Activated CD8-positive, alpha-beta T cell treated with anti-CD3 and anti-CD28 coated beads for 36 hours (primary cell): ENCODE results near the gene IFI30. TPM values are rescaled to one million over a fixed set of nuclear protein-coding genes. Genes with fewer than 3 reads are reported as not detected.

ENCODE experiments used
- ATAC-seq: fragments of 200-7000 bp; cut with Tn5 transposase; one replicate; pipeline ENCODE4 v1.10.0; 2021; ENCODE audit warnings: mild to moderate bottlenecking, moderate library complexity
- CTCF ChIA-PET: fragments of 350-600 bp; sonication (Branson Sonifier 250); formaldehyde crosslinking; loops from one replicate; lab custom pipeline; 2021; ENCODE audit warnings: antibody characterized with exemption; lab: Charles Lee
- POLR2A ChIA-PET: fragments of 350-600 bp; sonication (Branson Sonifier 250); formaldehyde crosslinking; loops from one replicate; lab custom pipeline; 2021; ENCODE audit warnings: antibody characterized with exemption; lab: Charles Lee
- DNase-seq: peaks from one replicate; pipeline ENCODE4 v3.0.0-alpha.2; 2020
- H3K27ac Mint-ChIP-seq: one replicate; pipeline ENCODE4 v1.8.0; 2021; ENCODE audit warnings: mild to moderate bottlenecking, mixed read lengths
- H3K27me3 Mint-ChIP-seq: one replicate; pipeline ENCODE4 v1.8.0; 2021; ENCODE audit warnings: mixed read lengths
- H3K36me3 Mint-ChIP-seq: one replicate; pipeline ENCODE4 v1.8.0; 2021; ENCODE audit warnings: low read depth, mixed read lengths
- H3K4me1 Mint-ChIP-seq: one replicate; pipeline ENCODE4 v1.8.0; 2021; ENCODE audit warnings: low read depth, mixed read lengths
- H3K4me3 Mint-ChIP-seq: one replicate; pipeline ENCODE4 v1.8.0; 2021; ENCODE audit warnings: mild to moderate bottlenecking, moderate library complexity, mixed read lengths
- H3K9me3 Mint-ChIP-seq: one replicate; pipeline ENCODE4 v1.8.0; 2021; ENCODE audit warnings: mixed read lengths
- CTCF ChIP-seq: fragments of 200-600 bp; IDR thresholded peaks from one replicate; pipeline ENCODE4 v1.8.0; 2022; ENCODE audit warnings: antibody characterized with exemption, mild to moderate bottlenecking
- intact Hi-C: fragments of 100-400 bp; cut with micrococcal nuclease; formaldehyde crosslinking; loops from one replicate; pipeline ENCODE4 v1.10.0; 2022
- total RNA-seq, 2 experiments: library from RNA; stranded (reverse); gene quantifications; one replicate each; pipeline ENCODE4 v1.2.3, GENCODE V29; 2021

Gene IFI30
- total RNA-seq, 2 experiments from 2014 or later: 21.9 to 22.9 TPM

DNA sequence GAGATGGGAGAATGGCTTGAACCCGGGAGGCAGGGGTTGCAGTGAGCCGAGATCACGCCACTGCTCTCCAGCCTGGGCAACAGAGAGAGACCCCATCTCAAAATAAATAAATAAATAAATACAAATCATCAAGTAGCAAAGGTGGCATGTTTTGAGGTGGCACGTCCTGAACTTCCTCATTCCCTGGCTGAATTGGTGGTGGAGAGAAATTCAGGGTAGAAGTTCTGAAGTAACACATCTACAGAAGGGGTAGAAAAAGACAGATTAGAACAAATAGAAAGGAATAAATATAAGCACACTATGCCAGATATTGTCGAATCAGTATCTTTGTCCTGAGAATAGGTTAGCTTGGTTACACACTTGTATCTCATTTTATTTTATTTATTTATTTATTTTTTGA lies 6.3 kb downstream of the IFI30 start:
- DNase-seq: no peak
- H3K27ac Mint-ChIP-seq: no peak overlapping the region
- peaks cover 4% of the 10 kb centered on the region for H3K36me3 Mint-ChIP-seq
- no peak overlapping the region for H3K4me3 Mint-ChIP-seq
- ATAC-seq: no peak
- H3K9me3 Mint-ChIP-seq: no peaks in the 10 kb centered on the region
- intact Hi-C loops: no loop called here
- CTCF ChIA-PET: interaction anchor here (2.6 kb wide), 1 partner anchor 209 kb away, joined by 6 read pairs; no protein-coding TSS in a partner anchor
- POLR2A ChIA-PET: no interaction called here
- H3K4me1 Mint-ChIP-seq: no peaks in the 10 kb centered on the region
- H3K27me3 Mint-ChIP-seq: no peaks in the 10 kb centered on the region
- no peak for TF ChIP-seq CTCF

DNA sequence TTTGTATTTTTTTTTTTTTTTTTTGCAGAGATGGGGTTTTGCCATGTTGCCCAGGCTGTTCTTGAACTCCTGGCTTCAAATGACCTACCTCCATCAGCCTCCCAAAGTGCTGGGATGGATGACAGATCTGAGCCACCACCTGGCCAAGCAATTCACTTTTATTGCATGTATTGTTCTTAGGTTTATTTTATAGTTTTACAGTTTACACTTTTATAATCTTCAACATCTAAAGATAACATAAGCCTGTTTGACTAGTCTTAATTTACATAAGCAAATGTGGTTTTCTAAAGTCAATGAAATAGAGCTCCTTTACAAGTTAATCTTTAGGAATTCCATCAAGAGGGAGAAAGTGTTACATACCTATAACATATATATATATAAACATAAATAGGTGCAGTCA lies 9.9 kb downstream of the IFI30 start:
- no peak for ATAC-seq
- no peak overlapping the region for H3K4me3 Mint-ChIP-seq
- no peaks in the 10 kb centered on the region for H3K27me3 Mint-ChIP-seq
- no peaks in the 10 kb centered on the region for H3K4me1 Mint-ChIP-seq
- H3K9me3 Mint-ChIP-seq: no peaks in the 10 kb centered on the region
- ChIA-PET CTCF (interaction anchor here (1.0 to 3.8 kb wide), 5 partner anchors 9 to 228 kb away, joined by 4 to 20 read pairs (median 5); partner anchors contain the start of gene MPV17L2), POLR2A (interaction anchor here (0.6 to 1.3 kb wide), 3 partner anchors 9 to 20 kb away, joined by 3 read pairs; partner anchors contain the start of genes MPV17L2 and RAB3A)
- H3K36me3 Mint-ChIP-seq: no peaks in the 10 kb centered on the region
- H3K27ac Mint-ChIP-seq: no peak overlapping the region
- no peak for TF ChIP-seq CTCF
- intact Hi-C loops: no loop called here
- DNase-seq: no peak

DNA sequence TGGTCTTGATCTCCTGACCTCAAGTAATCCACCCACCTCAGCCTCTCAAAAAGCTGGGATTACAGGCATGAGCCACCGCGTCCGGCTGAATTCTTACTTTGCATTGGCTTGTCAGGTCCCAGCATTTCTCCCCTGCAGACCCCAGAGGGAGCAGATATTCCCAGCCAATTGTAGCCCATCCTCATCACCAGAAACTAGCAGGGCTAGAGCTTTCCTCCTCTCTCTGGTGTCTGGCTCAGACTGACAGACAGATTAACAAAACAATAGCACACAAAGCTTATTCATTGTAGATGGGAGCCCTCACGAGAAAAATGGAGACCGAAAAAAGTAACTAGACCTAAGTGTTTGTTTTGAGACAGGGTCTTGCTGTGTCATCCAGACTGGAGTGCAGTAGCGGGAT lies 11.9 kb downstream of the IFI30 start:
- no peaks in the 10 kb centered on the region for H3K27me3 Mint-ChIP-seq
- no peak overlapping the region for H3K27ac Mint-ChIP-seq
- ATAC-seq: no peak
- no peak for TF ChIP-seq CTCF
- DNase-seq: no peak
- ChIA-PET CTCF (interaction anchor here (1.3 to 1.6 kb wide), 3 partner anchors 24 to 66 kb away, joined by 3 to 7 read pairs (median 6); no protein-coding TSS in a partner anchor), POLR2A (interaction anchor here (0.9 kb wide), 1 partner anchor 18 kb away, joined by 3 read pairs; the partner anchor contains the start of gene RAB3A)
- H3K4me3 Mint-ChIP-seq: no peak overlapping the region
- H3K36me3 Mint-ChIP-seq: no peaks in the 10 kb centered on the region
- H3K9me3 Mint-ChIP-seq: no peaks in the 10 kb centered on the region
- H3K4me1 Mint-ChIP-seq: no peaks in the 10 kb centered on the region
- intact Hi-C loops: no loop called here

- no peak overlapping the region for H3K27ac Mint-ChIP-seq
- no peaks in the 10 kb centered on the region for H3K27me3 Mint-ChIP-seq
- no peaks in the 10 kb centered on the region for H3K9me3 Mint-ChIP-seq
- intact Hi-C loops: no loop called here
- H3K4me1 Mint-ChIP-seq: peaks cover 20% of the 10 kb centered on the region
- no peaks in the 10 kb centered on the region for H3K36me3 Mint-ChIP-seq
- ATAC-seq (no peak), DNase-seq (no peak)
- ChIA-PET POLR2A (interaction anchor here (1.0 kb wide), 1 partner anchor 12 kb away, joined by 3 read pairs; no protein-coding TSS in a partner anchor), CTCF (interaction anchor here (3.0 to 5.3 kb wide), 2 partner anchors 63 to 198 kb away, joined by 12 to 52 read pairs; a partner anchor contains a TSS)
- TF ChIP-seq CTCF: no peak
- no peak overlapping the region for H3K4me3 Mint-ChIP-seq
These were observed 16.7 kb downstream of the IFI30 start for GRCh38 chr19:18190278-18190677.

DNA sequence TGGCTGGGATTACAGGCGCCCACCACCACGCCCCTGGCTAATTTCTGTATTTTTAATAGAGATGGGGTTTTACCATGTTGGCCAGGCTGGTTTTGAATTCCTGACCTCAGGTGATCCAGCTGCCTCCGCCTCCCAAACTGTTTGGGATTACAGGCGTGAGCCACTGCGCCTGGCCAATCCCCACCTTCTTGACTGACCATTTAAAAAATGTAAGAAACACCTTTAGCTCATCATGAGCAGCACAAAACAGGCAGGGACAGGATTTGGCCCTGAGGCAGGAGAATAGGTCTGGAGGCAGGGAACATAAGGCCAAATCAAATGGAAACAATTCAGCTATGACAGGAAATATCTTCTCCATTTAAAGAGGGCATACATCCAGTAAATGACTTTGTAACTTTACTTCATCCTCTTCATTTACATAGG lies 18.0 kb downstream of the IFI30 start:
- intact Hi-C loops: no loop called here
- no peak for TF ChIP-seq CTCF
- Mint-ChIP-seq H3K4me3 (peak overlapping the region; percentile 79), H3K27me3 (no peaks in the 10 kb centered on the region), H3K27ac (peak overlapping the region; percentile 88), H3K9me3 (no peaks in the 10 kb centered on the region), H3K36me3 (no peaks in the 10 kb centered on the region), H3K4me1 (peaks cover 20% of the 10 kb centered on the region)
- DNase-seq (no peak), ATAC-seq (no peak)
- ChIA-PET POLR2A (interaction anchor here (0.6 to 4.7 kb wide), 5 partner anchors 13 to 138 kb away, joined by 3 to 25 read pairs (median 4); partner anchors contain the start of gene RAB3A), CTCF (interaction anchor here (0.6 to 5.3 kb wide), 21 partner anchors 9 to 225 kb away, joined by 3 to 52 read pairs (median 4); a partner anchor contains a TSS)
